GM18951 (cell line): ENCODE results near the gene DFFA.

Experiments
- POLR2A ChIP-seq: IDR thresholded peaks from 4 replicates; pipeline ENCODE4 v1.6.1; 2011; ENCODE audit warnings: mild to moderate bottlenecking; ENCODE audit not compliant: insufficient read length, insufficient read depth; ENCODE audit errors: extremely low read depth
- in situ Hi-C: fragments of 300-500 bp; cut with MboI; formaldehyde crosslinking; loops from one replicate; pipeline ENCODE4 v1.12.0; 2022; ENCODE audit warnings: low sequenced_read_pairs, mixed read lengths, inconsistent platforms; ENCODE audit not compliant: unreplicated experiment

Gene DFFA

GRCh38 chr1:10472220-10473144, at the start of gene DFFA:
DFFA (minus strand) TSS chr1:10472529; CDS start chr1:10472458, 71 bp downstream.
- peak; percentile 72 for TF ChIP-seq POLR2A
- in situ Hi-C loops: no loop called here

GRCh38 chr1:10521537-10522157, 49.3 kb upstream of the DFFA start:
- in situ Hi-C loops: loop anchor here (25.0 kb wide), 1 partner anchor 416 kb away; no protein-coding TSS in a partner anchor
- TF ChIP-seq POLR2A: no peak

GRCh38 chr1:10520952-10521351, 48.6 kb upstream of the DFFA start:
- in situ Hi-C loops: loop anchor here (25.0 kb wide), 1 partner anchor 416 kb away; no protein-coding TSS in a partner anchor
- TF ChIP-seq POLR2A: no peak

- no peak for TF ChIP-seq POLR2A
- in situ Hi-C loops: loop anchor here (25.0 kb wide), 1 partner anchor 417 kb away; no protein-coding TSS in a partner anchor
These were observed 48.2 kb upstream of the DFFA start for GRCh38 chr1:10520497-10520896.

- no peak for TF ChIP-seq POLR2A
- in situ Hi-C loops: loop anchor here (25.0 kb wide), 1 partner anchor 418 kb away; no protein-coding TSS in a partner anchor
These were observed 46.7 kb upstream of the DFFA start for GRCh38 chr1:10519016-10519417.

GRCh38 chr1:10517677-10517982, 45.3 kb upstream of the DFFA start:
- in situ Hi-C loops: loop anchor here (25.0 kb wide), 1 partner anchor 420 kb away; no protein-coding TSS in a partner anchor
- no peak for TF ChIP-seq POLR2A

GRCh38 chr1:10516925-10517676, 44.8 kb upstream of the DFFA start:
- in situ Hi-C loops: loop anchor here (25.0 kb wide), 1 partner anchor 420 kb away; no protein-coding TSS in a partner anchor
- TF ChIP-seq POLR2A: no peak

GRCh38 chr1:10515976-10516750, 43.8 kb upstream of the DFFA start:
- no peak for TF ChIP-seq POLR2A
- in situ Hi-C loops: loop anchor here (25.0 kb wide), 1 partner anchor 421 kb away; no protein-coding TSS in a partner anchor

- no peak for TF ChIP-seq POLR2A
- in situ Hi-C loops: loop anchor here (25.0 kb wide), 1 partner anchor 422 kb away; no protein-coding TSS in a partner anchor
These were observed 43.1 kb upstream of the DFFA start for GRCh38 chr1:10515301-10515975.

- no peak for TF ChIP-seq POLR2A
- in situ Hi-C loops: loop anchor here (25.0 kb wide), 1 partner anchor 423 kb away; no protein-coding TSS in a partner anchor
These were observed 42.3 kb upstream of the DFFA start for GRCh38 chr1:10514490-10515235.

GRCh38 chr1:10513199-10513598, 40.9 kb upstream of the DFFA start:
- in situ Hi-C loops: loop anchor here (25.0 kb wide), 1 partner anchor 424 kb away; no protein-coding TSS in a partner anchor
- TF ChIP-seq POLR2A: no peak
